Kidney (tissue), 14 donors: ENCODE results near the gene DSG4. TPM values are rescaled to one million over a fixed set of nuclear protein-coding genes. Genes with fewer than 3 reads are reported as not detected.

Source experiments
- DNase-seq, 5 donors: peaks; one replicate each; pipeline ENCODE4 v3.0.0-alpha.2; 2013 to 2020
- FAIRE-seq: peaks from 2 replicates; lab custom pipeline; 2012; peaks lifted over from hg19 to GRCh38; lab: Jason Lieb, UNC
- H3K27ac ChIP-seq, 2 donors: one replicate each; pipeline ENCODE4 v1.7.0; 2013; ENCODE audit warnings: low read depth in 2 of 2, low read length in 2 of 2, inconsistent platforms in 1 of 2
- H3K27me3 ChIP-seq: one replicate; pipeline ENCODE4 v1.7.1; 2013; ENCODE audit warnings: low read length, inconsistent platforms; ENCODE audit not compliant: control insufficient read depth, insufficient read depth
- H3K36me3 ChIP-seq, 3 donors: one replicate each; pipeline versions ENCODE4 v1.7.0 to v1.7.1; 2013; ENCODE audit warnings: low read length in 3 of 3, control low read depth in 1 of 3, inconsistent platforms in 1 of 3; ENCODE audit not compliant: insufficient read depth in 3 of 3, control insufficient read depth in 2 of 3
- H3K4me1 ChIP-seq, 3 donors: one replicate each; pipeline versions ENCODE4 v1.7.0 to v1.7.1; 2013; ENCODE audit warnings: low read length in 3 of 3, inconsistent platforms in 1 of 3, low read depth in 1 of 3; ENCODE audit not compliant: control insufficient read depth in 2 of 3, insufficient read depth in 2 of 3
- H3K4me3 ChIP-seq, 3 donors: one replicate each; pipeline versions ENCODE4 v1.7.0 to v1.8.1; 2013; ENCODE audit warnings: low read length in 3 of 3, control low read depth in 1 of 3, inconsistent platforms in 1 of 3
- H3K9ac ChIP-seq, 3 donors: one replicate each; pipeline versions ENCODE4 v1.7.0 to v1.7.1; 2013; ENCODE audit warnings: low read length in 3 of 3, control low read depth in 1 of 3, inconsistent platforms in 1 of 3
- H3K9me3 ChIP-seq, 3 donors: one replicate each; pipeline versions ENCODE4 v1.7.0 to v1.7.1; 2013; ENCODE audit warnings: low read length in 3 of 3, control low read depth in 1 of 3, inconsistent platforms in 1 of 3; ENCODE audit not compliant: control insufficient read depth in 2 of 3, insufficient read depth in 1 of 3
- intact Hi-C: fragments of 100-400 bp; cut with DNase I; formaldehyde crosslinking; loops from one replicate; pipeline ENCODE4 v1.11.1; 2022
- polyA plus RNA-seq: library from polyadenylated mRNA; stranded (reverse); fragments of 350-450 nt; fragmentation: Illumina TruSeq; extraction: RNeasy Lipid Tissue Mini Kit (QIAGEN cat#74804); gene quantifications from one replicate; pipeline ENCODE4 v1.2.3, GENCODE V29; 2014; ENCODE audit warnings: low read depth, low replicate concordance; ENCODE audit not compliant: insufficient read depth
- total RNA-seq: library from RNA; stranded (reverse); fragmentation: NEBNext Ultra II Directional; extraction: Animal tissue kit (Norgen Biotek cat#: 25700); gene quantifications from one replicate; pipeline ENCODE4 v1.2.1, GENCODE V29; 2021
- TF ChIP-seq, protein P1 (sequence below): IDR thresholded peaks from 3 replicates; pipeline ENCODE4 v1.5.1; 2012; ENCODE audit warnings: mild to moderate bottlenecking, moderate library complexity, borderline replicate concordance; ENCODE audit not compliant: insufficient read depth; ENCODE audit errors: extremely low read depth
- donor health status: control.
- donor health status: control.
- donor health status: control.
- donor health status: control.
- donor health status: control.
- donor health status: DM: yes; HTN: yes; CAD: no.
- donor health status: Normal renal cell carcinoma (clear cell type).

DSG4 gene
- total and polyA plus RNA-seq, 2 donors from 2014 or later = not detected

DNA sequence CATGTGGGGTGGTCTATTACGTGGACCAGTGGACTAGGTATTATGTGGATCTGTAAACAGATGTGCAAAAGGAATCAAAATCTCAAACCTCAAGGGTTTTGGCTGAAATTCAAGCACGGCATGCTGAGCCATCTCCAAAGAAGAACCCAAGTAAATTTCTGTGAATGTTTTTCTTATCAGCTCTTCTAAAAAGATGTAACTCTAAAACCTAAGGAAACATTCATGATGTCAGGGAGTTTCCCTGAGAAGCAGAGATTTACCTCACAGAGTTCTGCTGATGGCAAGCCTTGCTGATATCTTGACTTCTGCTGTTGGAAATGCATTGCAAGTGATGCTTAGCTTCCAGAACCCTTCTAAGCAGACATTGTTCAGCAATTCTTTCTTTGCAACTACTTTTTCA, 21.6 kb downstream of the DSG4 start:
- no peak overlapping the region for H3K9ac ChIP-seq
- no peaks in the 10 kb centered on the region for H3K36me3 ChIP-seq
- no peaks in the 10 kb centered on the region for H3K9me3 ChIP-seq
- no peak overlapping the region for H3K4me3 ChIP-seq
- no peaks in the 10 kb centered on the region for H3K27me3 ChIP-seq
- intact Hi-C loops = no loop called here
- DNase-seq = no peak
- TF ChIP-seq, protein P1, sequence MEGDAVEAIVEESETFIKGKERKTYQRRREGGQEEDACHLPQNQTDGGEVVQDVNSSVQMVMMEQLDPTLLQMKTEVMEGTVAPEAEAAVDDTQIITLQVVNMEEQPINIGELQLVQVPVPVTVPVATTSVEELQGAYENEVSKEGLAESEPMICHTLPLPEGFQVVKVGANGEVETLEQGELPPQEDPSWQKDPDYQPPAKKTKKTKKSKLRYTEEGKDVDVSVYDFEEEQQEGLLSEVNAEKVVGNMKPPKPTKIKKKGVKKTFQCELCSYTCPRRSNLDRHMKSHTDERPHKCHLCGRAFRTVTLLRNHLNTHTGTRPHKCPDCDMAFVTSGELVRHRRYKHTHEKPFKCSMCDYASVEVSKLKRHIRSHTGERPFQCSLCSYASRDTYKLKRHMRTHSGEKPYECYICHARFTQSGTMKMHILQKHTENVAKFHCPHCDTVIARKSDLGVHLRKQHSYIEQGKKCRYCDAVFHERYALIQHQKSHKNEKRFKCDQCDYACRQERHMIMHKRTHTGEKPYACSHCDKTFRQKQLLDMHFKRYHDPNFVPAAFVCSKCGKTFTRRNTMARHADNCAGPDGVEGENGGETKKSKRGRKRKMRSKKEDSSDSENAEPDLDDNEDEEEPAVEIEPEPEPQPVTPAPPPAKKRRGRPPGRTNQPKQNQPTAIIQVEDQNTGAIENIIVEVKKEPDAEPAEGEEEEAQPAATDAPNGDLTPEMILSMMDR = no peak
- no peak overlapping the region for H3K27ac ChIP-seq
- H3K4me1 ChIP-seq = peaks cover 0 to 3% (median 0%) of the 10 kb centered on the region in 3 donors
- FAIRE-seq = no peak

DNA sequence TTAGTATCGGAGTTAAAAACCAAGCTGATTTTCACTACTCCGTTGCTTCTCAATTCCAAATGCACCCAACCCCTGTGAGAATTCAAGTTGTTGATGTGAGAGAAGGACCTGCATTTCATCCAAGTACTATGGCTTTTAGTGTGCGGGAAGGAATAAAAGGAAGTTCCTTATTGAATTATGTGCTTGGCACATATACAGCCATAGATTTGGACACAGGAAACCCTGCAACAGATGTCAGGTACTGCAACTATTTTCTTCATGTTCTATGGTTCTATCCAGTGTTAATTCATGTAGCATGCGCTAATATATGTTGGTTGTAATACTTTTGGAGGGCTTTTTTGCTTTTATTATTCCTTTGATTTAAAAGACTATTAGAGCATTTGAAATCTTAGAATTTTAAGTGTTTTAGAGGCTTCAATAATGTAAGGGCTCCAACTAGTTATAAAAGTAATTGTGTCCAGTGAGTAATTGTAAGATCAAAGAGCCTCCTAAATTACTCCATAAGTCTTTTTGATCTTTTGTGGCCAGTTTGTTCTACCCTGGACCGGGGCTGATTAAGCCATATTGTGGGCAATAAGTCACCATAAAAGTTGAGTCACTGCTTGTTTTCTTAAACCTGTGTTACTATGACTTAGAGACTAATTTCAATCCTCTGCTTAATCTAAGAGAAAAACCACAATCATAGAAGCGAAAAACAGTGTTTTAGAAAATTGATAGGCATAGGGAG, 22.9 kb downstream of the DSG4 start:
- intact Hi-C loops = no loop called here
- no peaks in the 10 kb centered on the region for H3K36me3 ChIP-seq
- peaks cover 0 to 3% (median 0%) of the 10 kb centered on the region in 3 donors for H3K4me1 ChIP-seq
- no peak overlapping the region for H3K27ac ChIP-seq
- DNase-seq (peak in 2 of 5 donors; percentile 31 to 49), FAIRE-seq (no peak)
- no peak overlapping the region for H3K4me3 ChIP-seq
- no peaks in the 10 kb centered on the region for H3K9me3 ChIP-seq
- TF ChIP-seq, protein P1 = no peak
- H3K9ac ChIP-seq = no peak overlapping the region
- H3K27me3 ChIP-seq = no peaks in the 10 kb centered on the region

DNA sequence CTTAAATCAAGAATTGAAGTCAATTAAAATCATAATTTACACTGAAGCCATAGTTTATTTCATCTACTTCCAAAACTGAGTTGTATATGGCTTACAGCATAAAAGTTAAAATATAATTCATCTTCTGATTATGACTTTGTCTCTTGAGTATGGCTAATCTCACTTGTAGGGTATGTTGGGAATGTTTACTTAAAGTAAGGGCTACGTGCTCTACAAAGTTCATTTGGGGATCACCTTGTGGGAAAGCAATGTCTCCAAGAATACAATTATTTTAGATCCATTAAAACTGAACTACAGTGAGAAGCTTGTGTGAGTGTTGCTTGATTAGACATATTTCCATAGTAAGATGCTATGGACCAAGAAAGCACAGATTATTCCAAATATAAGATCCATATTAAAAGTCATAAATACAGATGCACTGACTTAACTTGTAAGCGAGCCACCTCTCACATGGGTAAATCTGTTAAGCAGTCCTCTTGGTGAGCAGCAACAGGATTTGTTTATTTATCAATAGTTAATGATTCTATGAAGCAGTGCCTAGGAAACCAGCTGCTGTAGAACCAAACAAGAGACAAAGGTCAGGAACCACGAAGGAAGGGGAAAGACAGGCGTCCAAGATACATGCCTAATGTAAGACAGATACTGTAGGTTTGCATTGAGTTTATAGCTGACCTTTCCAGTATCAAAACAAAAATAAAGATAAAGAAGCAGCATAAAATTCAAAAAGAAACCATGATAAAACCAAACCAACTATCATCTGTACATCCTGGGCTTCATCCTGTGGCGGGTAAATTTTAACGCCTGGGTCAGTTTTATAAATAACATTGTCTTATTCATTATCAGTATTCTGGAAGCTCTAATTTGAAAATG, 24.8 kb downstream of the DSG4 start:
- FAIRE-seq (no peak), DNase-seq (no peak)
- no peaks in the 10 kb centered on the region for H3K36me3 ChIP-seq
- peaks cover 0 to 3% (median 0%) of the 10 kb centered on the region in 3 donors for H3K4me1 ChIP-seq
- no peak overlapping the region for H3K9ac ChIP-seq
- intact Hi-C loops = no loop called here
- H3K9me3 ChIP-seq = no peaks in the 10 kb centered on the region
- TF ChIP-seq, protein P1 = no peak
- H3K27ac ChIP-seq = no peak overlapping the region
- H3K27me3 ChIP-seq = no peaks in the 10 kb centered on the region
- H3K4me3 ChIP-seq = no peak overlapping the region
